Uterus (tissue), 2 donors: Measurements from ENCODE around the gene PDHB.

Experiments used
- POLR2A ChIP-seq, 2 donors: fragments of 450-650 bp; IDR thresholded peaks; one replicate each; pipeline ENCODE4 v1.6.1; 2016; ENCODE audit warnings: antibody characterized with exemption in 2 of 2, mild to moderate bottlenecking in 1 of 2, moderate library complexity in 1 of 2
- TF ChIP-seq, protein P1 (sequence below), 4 experiments: fragments of 200-600 bp in 2 of 4; fragments of 450-650 bp in 2 of 4; sonication (generic) in 2 of 4; IDR thresholded peaks; one replicate each; pipeline ENCODE4 v1.5.1; 2016 to 2019; ENCODE audit warnings: antibody characterized with exemption in 4 of 4, mild to moderate bottlenecking in 2 of 4, moderate library complexity in 1 of 4

DNA sequence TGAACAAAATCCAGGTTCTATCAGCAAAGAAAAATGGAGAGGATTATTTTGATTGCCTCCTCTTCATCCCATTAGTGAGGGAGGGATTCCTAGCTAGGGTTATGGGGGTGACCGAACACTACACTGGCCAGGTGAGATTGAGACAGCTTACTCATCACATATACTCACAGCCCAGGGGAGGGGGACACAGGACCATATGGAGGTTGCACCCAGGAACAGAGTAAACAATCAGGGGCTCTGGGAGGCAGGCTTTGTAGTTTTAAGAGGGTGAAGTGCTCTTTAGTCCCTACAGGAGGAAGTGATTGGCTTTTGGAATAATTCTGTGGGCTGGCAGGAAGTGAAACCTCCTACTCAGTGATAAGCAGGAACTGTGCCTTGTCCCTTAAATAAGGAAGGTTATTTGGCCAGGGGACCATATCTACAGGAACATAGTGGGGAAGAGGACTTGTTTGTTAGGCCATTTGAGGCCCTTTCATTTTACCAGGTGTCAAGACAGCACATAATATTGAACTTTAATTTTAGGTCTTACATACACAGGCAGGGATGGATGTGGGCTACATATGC, 40.8 kb upstream of the PDHB start:
- TF ChIP-seq, protein P1, sequence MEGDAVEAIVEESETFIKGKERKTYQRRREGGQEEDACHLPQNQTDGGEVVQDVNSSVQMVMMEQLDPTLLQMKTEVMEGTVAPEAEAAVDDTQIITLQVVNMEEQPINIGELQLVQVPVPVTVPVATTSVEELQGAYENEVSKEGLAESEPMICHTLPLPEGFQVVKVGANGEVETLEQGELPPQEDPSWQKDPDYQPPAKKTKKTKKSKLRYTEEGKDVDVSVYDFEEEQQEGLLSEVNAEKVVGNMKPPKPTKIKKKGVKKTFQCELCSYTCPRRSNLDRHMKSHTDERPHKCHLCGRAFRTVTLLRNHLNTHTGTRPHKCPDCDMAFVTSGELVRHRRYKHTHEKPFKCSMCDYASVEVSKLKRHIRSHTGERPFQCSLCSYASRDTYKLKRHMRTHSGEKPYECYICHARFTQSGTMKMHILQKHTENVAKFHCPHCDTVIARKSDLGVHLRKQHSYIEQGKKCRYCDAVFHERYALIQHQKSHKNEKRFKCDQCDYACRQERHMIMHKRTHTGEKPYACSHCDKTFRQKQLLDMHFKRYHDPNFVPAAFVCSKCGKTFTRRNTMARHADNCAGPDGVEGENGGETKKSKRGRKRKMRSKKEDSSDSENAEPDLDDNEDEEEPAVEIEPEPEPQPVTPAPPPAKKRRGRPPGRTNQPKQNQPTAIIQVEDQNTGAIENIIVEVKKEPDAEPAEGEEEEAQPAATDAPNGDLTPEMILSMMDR (IDR thresholded peaks at IDR 0.05), result no peak
- TF ChIP-seq POLR2A (IDR thresholded peaks at IDR 0.05), result no peak
